Measurements from ENCODE around the gene MRPL10.

GRCh38 chr17:47873200-47874090, 42.1 kb upstream of the MRPL10 start:
- TF ChIP-seq CTCF (IDR thresholded peaks at IDR 0.05), result no peak
- TF ChIP-seq EZH2 (IDR thresholded peaks at IDR 0.05), result no peak
- no peak for TF ChIP-seq EZH2phosphoT487 (IDR thresholded peaks at IDR 0.05)

All from neural progenitor cell (in vitro differentiated cells).